Erythroblast (primary cell): ENCODE results near the gene NIFK.

Source experiments
- GATA1 ChIP-seq: IDR thresholded peaks from 2 replicates; pipeline ENCODE4 v1.6.1; 2011; ENCODE audit warnings: low read depth, mild to moderate bottlenecking, control low read depth, low read length, moderate library complexity
- POLR2A ChIP-seq: IDR thresholded peaks from 2 replicates; pipeline ENCODE4 v1.6.1; 2011; ENCODE audit warnings: mild to moderate bottlenecking, low read length

GRCh38 chr2:121771976-121772742, 35.5 kb upstream of the NIFK start:
- TF ChIP-seq POLR2A: no peak
- no peak for TF ChIP-seq GATA1
